Central memory CD8-positive, alpha-beta T cell (primary cell): ENCODE results near the gene MSANTD4.

Experiments used
- ATAC-seq: fragments of 150-1000 bp; cut with Tn5 transposase; replicated peaks from 2 replicates; pipeline ENCODE4 v1.10.0; 2022; ENCODE audit warnings: mild to moderate bottlenecking, moderate FRiP score, moderate number of reproducible peaks; ENCODE audit not compliant: poor library complexity, severe bottlenecking; ENCODE audit errors: extremely low read depth
- DNase-seq, 2 donors: peaks; one replicate each; pipeline ENCODE4 v3.0.0; 2021; ENCODE audit warnings: low spot score in 2 of 2
- H3K27ac Mint-ChIP-seq: one replicate; pipeline ENCODE4 v1.8.0; 2022; ENCODE audit warnings: low read depth, mild to moderate bottlenecking, moderate library complexity, mixed read lengths
- H3K27me3 Mint-ChIP-seq: one replicate; pipeline ENCODE4 v1.8.0; 2022; ENCODE audit warnings: mixed read lengths
- H3K36me3 Mint-ChIP-seq: one replicate; pipeline ENCODE4 v1.8.0; 2022; ENCODE audit warnings: mild to moderate bottlenecking, moderate library complexity, mixed read lengths; ENCODE audit not compliant: insufficient read depth
- H3K4me1 Mint-ChIP-seq: one replicate; pipeline ENCODE4 v1.8.0; 2022; ENCODE audit warnings: mixed read lengths
- H3K4me3 Mint-ChIP-seq: one replicate; pipeline ENCODE4 v1.8.0; 2022; ENCODE audit warnings: mild to moderate bottlenecking, moderate library complexity, mixed read lengths
- H3K9me3 Mint-ChIP-seq: one replicate; pipeline ENCODE4 v1.8.0; 2022; ENCODE audit warnings: mixed read lengths

The MSANTD4 gene

DNA sequence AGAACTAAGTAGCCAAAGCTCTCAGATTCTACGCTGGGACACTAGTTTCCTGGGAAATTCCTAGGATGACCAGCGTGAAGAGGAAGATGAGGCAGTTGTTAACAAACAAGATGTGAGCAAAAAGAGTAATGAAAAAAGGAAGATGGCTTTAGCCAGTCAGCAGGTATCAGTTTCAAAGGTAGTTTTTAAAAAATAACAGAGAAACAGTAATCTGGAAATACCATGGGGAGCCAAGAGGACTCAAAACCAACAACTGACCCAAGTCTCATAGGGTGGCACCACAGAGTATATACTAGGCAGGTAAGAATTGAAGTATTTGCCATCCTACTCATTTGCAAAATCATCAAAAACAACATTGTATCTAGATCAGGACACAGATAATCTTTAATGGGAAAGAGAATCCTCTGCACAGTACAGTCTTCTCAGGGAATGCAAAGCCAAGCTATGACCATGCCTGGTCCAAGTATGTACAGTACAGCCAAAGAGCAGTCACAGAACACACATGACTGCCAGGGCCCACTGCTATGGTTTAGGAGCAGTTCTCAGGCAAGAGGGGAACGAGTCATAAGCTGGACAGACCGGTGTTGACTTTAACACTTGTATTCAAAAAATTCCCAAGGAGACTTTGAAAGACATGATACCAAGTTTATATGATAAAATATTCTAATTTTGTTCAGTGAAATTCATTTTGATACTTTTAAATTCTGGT, 20.6 kb downstream of the MSANTD4 start:
- ATAC-seq (no peak), DNase-seq (no peak)
- peaks cover 9% of the 10 kb centered on the region for H3K36me3 Mint-ChIP-seq
- H3K9me3 Mint-ChIP-seq = peaks cover 9% of the 10 kb centered on the region
- peaks cover 42% of the 10 kb centered on the region for H3K4me1 Mint-ChIP-seq
- H3K27ac Mint-ChIP-seq = no peak overlapping the region
- no peak overlapping the region for H3K4me3 Mint-ChIP-seq
- no peaks in the 10 kb centered on the region for H3K27me3 Mint-ChIP-seq

DNA sequence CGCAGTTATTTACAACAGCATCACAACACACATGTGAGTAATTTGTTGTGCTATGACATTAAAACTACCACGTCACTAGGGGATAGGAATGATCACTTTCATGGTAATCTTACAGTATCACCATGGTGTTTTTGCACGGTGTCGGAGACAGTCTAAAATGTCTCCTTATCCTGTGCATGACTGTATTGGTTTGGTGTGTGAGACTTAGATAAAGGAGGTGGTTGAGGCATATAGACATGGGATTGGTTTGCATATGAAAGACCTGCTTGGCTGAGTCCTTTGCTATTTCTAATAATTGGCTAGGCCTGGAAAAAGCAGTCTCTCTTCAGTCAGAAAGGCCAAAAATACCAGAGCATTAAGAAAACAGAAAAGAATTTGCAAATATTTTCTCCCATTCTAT, 30.2 kb downstream of the MSANTD4 start:
- Mint-ChIP-seq H3K27ac (no peak overlapping the region), H3K4me1 (peaks cover 4% of the 10 kb centered on the region), H3K9me3 (peaks cover 10% of the 10 kb centered on the region)

DNA sequence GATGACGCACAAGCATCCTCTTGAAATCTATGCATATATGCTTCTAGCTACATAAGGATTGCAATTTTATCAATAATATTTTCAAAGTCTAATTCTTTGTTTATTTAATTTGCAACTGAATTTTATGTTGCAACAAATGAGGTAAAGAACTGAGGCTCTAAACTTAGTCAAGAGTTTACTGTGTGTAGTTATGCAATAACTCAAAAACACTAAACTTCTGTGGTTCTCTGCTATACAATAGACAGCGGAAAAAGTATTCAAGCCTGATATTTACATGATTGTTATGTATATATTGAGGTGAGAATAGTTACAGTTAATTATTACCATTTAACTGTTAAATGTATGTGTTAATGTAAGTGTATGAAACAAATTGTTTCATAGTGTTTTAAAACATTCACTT, 32.9 kb downstream of the MSANTD4 start:
- DNase-seq (no peak), ATAC-seq (no peak)
- Mint-ChIP-seq H3K9me3 (peaks cover 10% of the 10 kb centered on the region), H3K27me3 (no peaks in the 10 kb centered on the region), H3K4me3 (no peak overlapping the region), H3K27ac (no peak overlapping the region), H3K36me3 (no peaks in the 10 kb centered on the region), H3K4me1 (no peaks in the 10 kb centered on the region)

More for the DNA sequence above, 30.2 kb downstream of the MSANTD4 start:
- DNase-seq (no peak), ATAC-seq (no peak)
- H3K27me3 Mint-ChIP-seq = no peaks in the 10 kb centered on the region
- H3K36me3 Mint-ChIP-seq = no peaks in the 10 kb centered on the region
- H3K4me3 Mint-ChIP-seq = no peak overlapping the region

DNA sequence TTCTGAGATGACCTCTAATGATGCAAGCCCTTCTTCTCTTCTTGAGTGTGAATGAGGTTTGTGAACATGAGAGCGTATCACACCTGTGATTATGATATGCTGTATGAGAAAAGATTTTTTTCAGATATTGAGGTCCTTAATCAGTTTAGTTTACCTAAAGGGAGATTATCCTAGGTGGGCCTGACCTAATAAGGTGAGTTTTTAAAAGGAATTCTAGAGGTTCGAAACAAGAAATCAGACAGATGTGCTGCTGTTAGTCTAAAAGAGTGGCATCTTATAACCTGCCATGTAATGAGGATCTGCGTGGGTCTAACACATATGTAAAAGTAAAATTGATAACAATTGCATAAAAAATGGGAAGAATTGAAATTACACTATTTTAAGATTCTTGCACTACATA, 33.8 kb downstream of the MSANTD4 start:
- Mint-ChIP-seq H3K4me1 (no peaks in the 10 kb centered on the region), H3K27ac (no peak overlapping the region), H3K4me3 (no peak overlapping the region), H3K27me3 (no peaks in the 10 kb centered on the region), H3K9me3 (peaks cover 4% of the 10 kb centered on the region), H3K36me3 (no peaks in the 10 kb centered on the region)
- no peak for ATAC-seq
- no peak for DNase-seq

DNA sequence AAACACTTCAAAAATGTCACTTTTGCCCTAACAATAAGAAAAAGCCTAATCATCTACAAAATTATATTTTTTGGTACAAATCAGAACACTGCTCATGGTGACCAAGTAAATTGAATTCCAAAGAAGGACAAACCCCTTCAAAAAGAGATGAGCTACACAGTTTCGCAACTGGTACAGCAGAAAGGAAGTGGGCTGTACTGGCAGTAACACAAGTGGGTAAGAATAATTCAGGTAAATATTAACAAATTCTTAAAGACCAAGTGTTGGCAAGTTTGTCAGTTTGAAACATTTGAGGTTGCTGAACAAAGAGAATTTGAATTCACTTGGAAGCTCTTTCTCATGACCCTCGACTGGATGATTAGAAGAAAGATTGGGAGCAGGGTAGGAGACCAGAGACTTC, 35.5 kb downstream of the MSANTD4 start:
- Mint-ChIP-seq H3K36me3 (no peaks in the 10 kb centered on the region), H3K4me3 (no peak overlapping the region), H3K27me3 (no peaks in the 10 kb centered on the region), H3K27ac (no peak overlapping the region), H3K4me1 (no peaks in the 10 kb centered on the region), H3K9me3 (no peaks in the 10 kb centered on the region)
- ATAC-seq (no peak), DNase-seq (no peak)

DNA sequence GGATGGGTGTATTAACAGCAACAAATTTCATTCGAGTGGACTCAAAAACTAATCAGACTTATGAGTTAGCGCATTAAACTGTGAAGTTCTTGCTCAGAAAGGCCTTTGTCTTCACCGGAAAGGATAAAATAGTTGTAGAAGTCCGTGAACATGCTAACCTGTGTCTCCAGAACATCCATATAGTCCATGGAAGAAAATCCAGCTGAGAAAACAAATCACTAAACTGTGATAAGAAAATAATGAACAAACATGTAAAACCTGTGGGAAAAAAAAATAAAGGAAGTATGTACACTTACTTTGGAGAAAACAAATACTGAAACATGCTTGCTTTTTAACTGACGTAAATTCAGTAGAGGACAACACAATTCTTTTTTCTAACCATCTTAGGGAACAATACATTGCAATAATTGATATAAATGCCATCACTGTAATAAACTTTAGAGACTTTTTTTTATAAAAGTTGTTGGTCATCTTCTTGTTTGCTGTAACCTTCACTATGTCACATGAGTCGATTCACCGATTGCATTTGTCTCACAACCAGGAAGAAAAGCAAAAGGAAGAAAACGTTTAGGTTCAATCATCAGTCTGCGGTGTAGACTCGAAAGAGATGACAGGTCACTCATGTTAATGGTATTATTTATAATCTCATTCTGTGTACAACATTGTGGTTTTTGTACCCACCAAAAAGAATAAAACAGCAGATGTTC, 41.9 kb downstream of the MSANTD4 start:
- Mint-ChIP-seq H3K27me3 (no peaks in the 10 kb centered on the region), H3K36me3 (no peaks in the 10 kb centered on the region), H3K9me3 (no peaks in the 10 kb centered on the region), H3K4me1 (no peaks in the 10 kb centered on the region), H3K27ac (no peak overlapping the region), H3K4me3 (no peak overlapping the region)
- ATAC-seq (no peak), DNase-seq (no peak)

DNA sequence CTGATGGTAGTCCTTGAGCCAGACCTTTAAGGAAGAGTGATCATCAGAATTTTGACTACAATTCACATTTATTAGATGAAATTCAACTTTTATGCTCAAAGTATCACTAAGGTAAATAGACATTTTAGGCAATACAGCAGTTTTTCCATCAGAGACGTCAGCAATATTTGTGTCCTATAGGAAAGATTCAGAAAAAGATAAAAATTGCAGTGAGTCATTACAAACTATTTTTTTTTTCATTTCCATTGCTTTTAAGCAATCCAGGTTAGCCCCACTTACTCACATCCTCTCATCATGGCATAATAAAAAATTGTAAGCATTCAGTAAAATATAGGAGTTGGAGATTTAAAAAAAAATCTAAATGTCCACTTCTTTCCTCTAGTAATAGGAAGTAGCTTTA, 46.9 kb downstream of the MSANTD4 start:
- ATAC-seq = no peak
- no peak overlapping the region for H3K27ac Mint-ChIP-seq
- H3K36me3 Mint-ChIP-seq = no peaks in the 10 kb centered on the region
- DNase-seq = no peak
- H3K9me3 Mint-ChIP-seq = no peaks in the 10 kb centered on the region
- no peak overlapping the region for H3K4me3 Mint-ChIP-seq
- H3K27me3 Mint-ChIP-seq = no peaks in the 10 kb centered on the region
- no peaks in the 10 kb centered on the region for H3K4me1 Mint-ChIP-seq

DNA sequence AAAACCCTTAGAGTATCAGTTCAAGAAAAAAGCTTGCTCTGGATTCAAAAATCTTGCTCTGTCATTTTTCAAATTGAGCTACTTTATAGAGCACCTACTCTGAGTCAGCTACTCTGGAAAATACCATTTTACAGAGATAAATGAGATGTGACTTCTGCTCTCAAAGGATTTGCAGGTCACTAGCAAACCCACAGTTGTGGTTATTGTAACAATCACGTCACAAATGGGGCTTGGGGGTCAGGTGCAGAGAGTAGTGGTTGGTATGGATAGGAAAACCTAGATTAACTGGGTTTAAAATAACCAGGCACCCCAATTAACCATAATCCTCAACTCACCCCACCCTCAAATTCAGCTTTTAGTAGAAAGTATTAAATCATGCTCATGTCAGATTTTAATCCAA, 52.3 kb downstream of the MSANTD4 start:
- Mint-ChIP-seq H3K9me3 (no peaks in the 10 kb centered on the region), H3K4me3 (no peak overlapping the region), H3K4me1 (no peaks in the 10 kb centered on the region), H3K27me3 (no peaks in the 10 kb centered on the region), H3K27ac (no peak overlapping the region), H3K36me3 (no peaks in the 10 kb centered on the region)
- DNase-seq (no peak), ATAC-seq (no peak)

DNA sequence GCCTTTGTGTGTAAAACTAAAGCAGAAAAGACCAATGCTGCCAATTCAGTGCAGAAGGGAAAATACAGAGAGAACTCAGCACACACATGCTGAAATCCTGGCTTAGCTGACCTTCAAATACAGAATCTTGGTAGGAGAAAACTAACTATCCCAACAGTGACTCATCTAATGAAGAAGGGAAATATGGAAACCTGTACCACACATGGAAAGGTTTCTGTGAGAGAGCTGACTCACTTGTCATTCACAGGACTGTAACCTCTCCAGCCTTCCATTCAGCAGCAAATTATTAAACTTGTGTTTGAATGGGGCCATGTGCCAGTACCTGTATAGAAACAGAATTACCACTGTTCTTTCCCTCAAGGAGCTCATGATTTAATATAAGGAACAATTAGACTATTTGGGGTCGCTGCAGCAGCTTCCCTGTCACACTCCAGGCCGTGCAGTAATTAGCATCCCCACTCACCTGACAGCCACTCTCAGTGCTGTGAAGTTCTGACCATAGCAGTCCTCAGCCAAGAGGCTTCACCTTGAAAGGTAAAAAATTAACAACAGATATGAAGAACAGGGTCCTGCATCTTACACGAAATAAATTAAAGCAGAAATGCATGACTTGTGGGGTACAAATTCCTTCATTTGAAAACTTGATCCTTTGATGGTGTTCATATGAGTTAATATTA, 53.9 kb downstream of the MSANTD4 start:
- no peak overlapping the region for H3K27ac Mint-ChIP-seq
- no peak overlapping the region for H3K4me3 Mint-ChIP-seq
- DNase-seq (no peak), ATAC-seq (no peak)
- H3K9me3 Mint-ChIP-seq = no peaks in the 10 kb centered on the region
- no peaks in the 10 kb centered on the region for H3K27me3 Mint-ChIP-seq
- H3K4me1 Mint-ChIP-seq = no peaks in the 10 kb centered on the region
- no peaks in the 10 kb centered on the region for H3K36me3 Mint-ChIP-seq

DNA sequence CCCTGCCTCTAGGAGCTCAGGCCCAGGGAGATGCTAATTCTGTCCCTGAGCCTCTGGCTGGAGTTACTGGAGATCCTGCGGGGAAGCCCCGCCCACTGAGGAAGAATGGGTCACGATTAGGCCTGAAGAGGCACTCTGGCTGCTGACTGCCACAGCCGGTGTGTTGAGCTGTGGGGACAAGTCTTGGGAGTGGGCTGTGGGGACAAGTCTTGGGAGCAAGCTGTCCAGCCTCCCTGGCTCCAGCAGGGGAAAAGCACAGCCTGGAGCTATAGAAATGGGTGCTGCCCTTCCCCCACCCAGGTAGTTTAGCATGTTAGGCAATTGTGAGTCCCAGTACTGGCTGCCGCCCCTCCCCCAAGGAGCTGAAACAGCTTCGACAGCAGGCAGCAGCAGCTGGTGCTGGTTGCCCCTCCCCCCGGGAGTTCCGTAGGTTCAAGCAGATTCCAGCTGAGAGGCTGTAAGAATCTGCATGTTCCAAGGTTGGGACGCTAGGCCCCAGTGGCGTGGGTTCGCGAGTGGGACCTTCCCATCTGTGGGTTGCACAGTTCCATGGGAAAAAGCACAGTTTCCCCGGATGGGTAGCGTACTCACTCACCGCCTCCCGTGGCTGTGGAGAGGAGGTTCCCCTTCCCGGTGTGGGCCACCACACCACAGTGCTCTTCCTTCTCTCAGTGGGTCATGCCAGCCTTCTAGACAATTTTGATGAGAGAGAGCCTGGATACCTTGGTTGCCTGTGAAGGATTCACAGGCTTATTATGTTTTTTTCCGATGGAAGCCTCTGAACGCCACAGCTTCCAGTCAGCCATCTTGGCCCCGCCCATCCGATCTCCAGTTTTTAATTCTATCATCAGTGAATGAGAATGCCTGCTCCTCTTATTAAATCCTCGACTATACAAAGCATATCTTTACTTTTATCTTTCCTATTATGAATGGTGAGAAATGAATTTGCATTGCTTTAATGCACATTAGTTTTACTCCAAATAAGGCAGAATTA, 61.5 kb downstream of the MSANTD4 start:
- no peak for ATAC-seq
- H3K9me3 Mint-ChIP-seq = peaks cover 6% of the 10 kb centered on the region
- no peak overlapping the region for H3K4me3 Mint-ChIP-seq
- no peak overlapping the region for H3K27ac Mint-ChIP-seq
- H3K4me1 Mint-ChIP-seq = no peaks in the 10 kb centered on the region
- no peaks in the 10 kb centered on the region for H3K36me3 Mint-ChIP-seq
- no peaks in the 10 kb centered on the region for H3K27me3 Mint-ChIP-seq
- no peak for DNase-seq
